ENCODE measurements around the gene C12orf76. TPM values are rescaled to one million over a fixed set of nuclear protein-coding genes. Genes with fewer than 3 reads are reported as not detected.
"Not testable (repeated sequence)": the region's sequence is repeated elsewhere in the genome, so short reads cannot be mapped to it uniquely, and the experiment has no call there.

Gene C12orf76
- total RNA-seq, 1 experiment from 2014 or later, result 14.2 TPM

DNA sequence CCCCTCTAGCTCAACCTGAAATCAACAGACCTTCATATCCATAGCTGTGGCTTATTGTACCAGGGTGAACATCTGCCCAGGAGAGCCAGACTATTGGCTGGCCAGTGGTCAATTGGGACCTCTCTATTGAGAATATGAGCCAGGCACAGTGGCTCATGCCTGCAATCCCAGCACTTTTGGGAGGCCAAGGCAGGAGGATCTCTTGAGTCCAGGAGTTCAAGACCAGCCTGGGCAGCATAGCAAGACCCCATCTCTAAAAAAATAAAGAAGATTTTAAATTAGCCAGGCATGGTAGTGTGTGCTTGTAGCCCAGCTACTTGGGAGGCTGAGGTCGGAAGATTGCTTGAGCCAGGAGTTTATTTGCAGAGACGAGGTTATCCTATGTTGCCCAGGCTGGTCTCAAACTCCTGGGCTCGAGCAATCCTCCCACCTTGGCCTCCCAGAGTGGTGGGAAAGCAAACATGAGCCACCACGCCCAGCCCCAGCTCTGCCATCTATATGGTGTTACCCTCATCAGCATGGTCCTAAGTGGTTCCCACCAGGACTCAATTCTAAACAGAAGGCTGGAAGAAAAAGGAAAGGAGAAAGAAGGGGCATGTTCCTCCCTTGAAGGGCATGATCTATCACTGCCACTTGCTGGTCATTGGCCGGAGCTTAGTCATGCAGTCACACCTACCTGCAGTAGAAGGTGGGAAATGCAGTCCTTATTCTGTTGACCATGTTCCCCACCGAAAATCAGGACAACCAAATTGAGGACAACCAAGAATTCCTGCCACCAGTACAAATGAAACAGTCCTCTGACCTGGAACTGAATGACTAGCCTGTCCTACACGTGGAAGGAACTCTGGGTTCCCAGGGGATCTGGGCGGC is 42.2 kb upstream of the C12orf76 start:
- no peak for DNase-seq
- no TSS peak for BruUV-seq (replicated peaks)
- no peak overlapping the region for H3K27ac Mint-ChIP-seq (ENCODE audit: unreplicated experiment)
- TF ChIP-seq, protein P1, sequence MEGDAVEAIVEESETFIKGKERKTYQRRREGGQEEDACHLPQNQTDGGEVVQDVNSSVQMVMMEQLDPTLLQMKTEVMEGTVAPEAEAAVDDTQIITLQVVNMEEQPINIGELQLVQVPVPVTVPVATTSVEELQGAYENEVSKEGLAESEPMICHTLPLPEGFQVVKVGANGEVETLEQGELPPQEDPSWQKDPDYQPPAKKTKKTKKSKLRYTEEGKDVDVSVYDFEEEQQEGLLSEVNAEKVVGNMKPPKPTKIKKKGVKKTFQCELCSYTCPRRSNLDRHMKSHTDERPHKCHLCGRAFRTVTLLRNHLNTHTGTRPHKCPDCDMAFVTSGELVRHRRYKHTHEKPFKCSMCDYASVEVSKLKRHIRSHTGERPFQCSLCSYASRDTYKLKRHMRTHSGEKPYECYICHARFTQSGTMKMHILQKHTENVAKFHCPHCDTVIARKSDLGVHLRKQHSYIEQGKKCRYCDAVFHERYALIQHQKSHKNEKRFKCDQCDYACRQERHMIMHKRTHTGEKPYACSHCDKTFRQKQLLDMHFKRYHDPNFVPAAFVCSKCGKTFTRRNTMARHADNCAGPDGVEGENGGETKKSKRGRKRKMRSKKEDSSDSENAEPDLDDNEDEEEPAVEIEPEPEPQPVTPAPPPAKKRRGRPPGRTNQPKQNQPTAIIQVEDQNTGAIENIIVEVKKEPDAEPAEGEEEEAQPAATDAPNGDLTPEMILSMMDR (IDR thresholded peaks at IDR 0.05; ENCODE audit: unreplicated experiment), result no peak
- no peak overlapping the region for H3K4me3 Mint-ChIP-seq (ENCODE audit: low read depth, unreplicated experiment)
- intact Hi-C loops (cut with micrococcal nuclease; ENCODE audit: unreplicated experiment), result no loop called here
- peaks cover 71% of the 10 kb centered on the region for H3K27me3 Mint-ChIP-seq (ENCODE audit: unreplicated experiment)
- CTCF ChIA-PET, result interaction anchor here (1.4 kb wide), 1 partner anchor 24 kb away, joined by 3 read pairs; no protein-coding TSS in a partner anchor
- no peaks in the 10 kb centered on the region for H3K36me3 Mint-ChIP-seq (ENCODE audit: insufficient read depth, unreplicated experiment)
- no peaks in the 10 kb centered on the region for H3K9me3 Mint-ChIP-seq (ENCODE audit: low read depth, unreplicated experiment)
- no peaks in the 10 kb centered on the region for H3K4me1 Mint-ChIP-seq (ENCODE audit: low read depth, unreplicated experiment)

DNA sequence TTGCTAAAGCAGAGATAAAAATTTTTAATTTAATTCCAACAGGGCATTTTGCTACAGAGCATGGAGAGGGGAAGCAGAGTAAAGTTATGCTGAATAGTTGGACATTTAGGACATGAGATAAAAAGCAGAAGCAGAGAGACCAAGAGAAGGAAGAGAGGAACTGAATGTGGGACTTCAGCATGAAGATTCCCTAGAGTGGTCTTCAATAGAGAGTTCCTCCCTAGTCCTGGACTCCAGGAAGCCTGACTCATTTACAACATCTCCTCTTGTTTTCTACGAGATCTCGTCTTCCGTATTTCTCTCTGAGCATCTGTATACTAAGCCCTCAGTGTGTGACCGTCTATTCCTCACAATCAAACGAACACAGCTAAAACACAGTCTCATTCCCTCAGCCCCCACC is 40.6 kb upstream of the C12orf76 start:
- CTCF ChIA-PET, result no interaction called here
- Mint-ChIP-seq H3K36me3 (ENCODE audit: insufficient read depth, unreplicated experiment) (no peaks in the 10 kb centered on the region), H3K27ac (ENCODE audit: unreplicated experiment) (no peak overlapping the region), H3K4me3 (ENCODE audit: low read depth, unreplicated experiment) (no peak overlapping the region), H3K4me1 (ENCODE audit: low read depth, unreplicated experiment) (no peaks in the 10 kb centered on the region), H3K9me3 (ENCODE audit: low read depth, unreplicated experiment) (no peaks in the 10 kb centered on the region), H3K27me3 (ENCODE audit: unreplicated experiment) (peaks cover 73% of the 10 kb centered on the region)
- no TSS peak for BruUV-seq (replicated peaks)
- no peak for DNase-seq
- intact Hi-C loops (cut with micrococcal nuclease; ENCODE audit: unreplicated experiment), result no loop called here
- TF ChIP-seq, protein P1 (IDR thresholded peaks at IDR 0.05; ENCODE audit: unreplicated experiment), result no peak

DNA sequence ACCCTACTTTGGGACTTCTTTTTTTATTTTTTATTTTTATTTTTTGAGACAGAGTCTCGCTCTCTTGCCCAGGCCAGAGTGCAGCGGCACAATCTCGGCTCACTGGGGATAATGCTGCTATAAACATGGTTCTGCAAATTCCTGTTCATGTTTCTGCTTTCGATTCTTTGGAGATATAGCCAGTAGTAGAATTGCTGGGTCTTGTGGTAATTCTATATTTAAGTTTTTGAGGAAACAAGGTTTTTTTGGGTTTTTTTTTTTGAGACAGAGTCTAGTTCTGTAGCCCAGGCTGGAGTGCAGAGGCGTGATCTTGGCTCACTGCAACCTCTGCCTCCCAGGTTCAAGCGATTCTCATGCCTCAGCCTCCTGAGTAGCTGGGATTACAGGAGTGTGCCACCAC is 39.9 kb upstream of the C12orf76 start:
- not testable (repeated sequence) for H3K36me3 Mint-ChIP-seq (ENCODE audit: insufficient read depth, unreplicated experiment)
- H3K27me3 Mint-ChIP-seq (ENCODE audit: unreplicated experiment), result peaks cover 65% of the 10 kb centered on the region

DNA sequence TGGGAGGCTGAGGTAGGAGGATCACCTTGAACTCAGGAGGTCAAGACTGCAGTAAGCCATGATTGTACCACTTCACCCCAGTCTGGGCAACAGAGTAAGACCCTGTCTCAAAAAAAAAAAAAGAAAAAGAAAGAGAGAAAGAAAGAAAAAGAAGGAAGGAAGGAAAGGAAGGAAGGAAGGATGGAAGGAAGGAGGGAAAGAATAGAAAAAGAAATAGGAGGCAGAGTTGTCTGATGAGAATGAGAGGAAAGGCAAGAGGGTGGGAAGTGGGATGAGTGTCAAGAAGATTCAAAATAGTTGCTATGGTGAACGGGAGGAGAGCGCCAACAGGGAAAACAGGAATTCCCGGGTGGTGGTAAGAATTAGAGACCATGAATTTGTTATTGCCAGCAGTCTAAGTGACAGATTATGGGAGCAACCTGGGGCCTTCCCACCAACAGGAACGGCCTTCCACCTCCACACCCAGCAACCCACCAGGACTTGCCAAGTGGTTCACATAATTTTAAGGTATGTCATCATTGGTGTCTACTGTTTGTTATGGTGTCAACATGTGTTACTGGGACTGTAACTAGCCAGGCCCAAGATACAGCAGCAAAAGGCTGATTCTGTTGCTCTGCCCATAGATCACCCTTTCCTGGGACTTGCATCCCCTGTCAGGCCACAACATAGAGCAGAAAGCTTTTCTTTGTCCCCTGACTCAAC is 36.1 kb upstream of the C12orf76 start:
- intact Hi-C loops (cut with micrococcal nuclease; ENCODE audit: unreplicated experiment), result no loop called here
- no TSS peak for BruUV-seq (replicated peaks)
- Mint-ChIP-seq H3K27me3 (ENCODE audit: unreplicated experiment) (peaks cover 74% of the 10 kb centered on the region), H3K4me3 (ENCODE audit: low read depth, unreplicated experiment) (no peak overlapping the region), H3K4me1 (ENCODE audit: low read depth, unreplicated experiment) (peaks cover 7% of the 10 kb centered on the region), H3K9me3 (ENCODE audit: low read depth, unreplicated experiment) (peaks cover 2% of the 10 kb centered on the region), H3K27ac (ENCODE audit: unreplicated experiment) (no peak overlapping the region), H3K36me3 (ENCODE audit: insufficient read depth, unreplicated experiment) (no peaks in the 10 kb centered on the region)
- DNase-seq, result no peak
- CTCF ChIA-PET, result interaction anchor here (0.6 kb wide), 1 partner anchor 253 kb away, joined by 4 read pairs; no protein-coding TSS in a partner anchor
- TF ChIP-seq, protein P1 (IDR thresholded peaks at IDR 0.05; ENCODE audit: unreplicated experiment), result no peak

More for the DNA sequence above, 39.9 kb upstream of the C12orf76 start:
- BruUV-seq (replicated peaks); intact Hi-C loops (cut with micrococcal nuclease; ENCODE audit: unreplicated experiment); CTCF ChIA-PET; DNase-seq; H3K9me3 Mint-ChIP-seq (ENCODE audit: low read depth, unreplicated experiment); H3K27ac Mint-ChIP-seq (ENCODE audit: unreplicated experiment); H3K4me1 Mint-ChIP-seq (ENCODE audit: low read depth, unreplicated experiment); H3K4me3 Mint-ChIP-seq (ENCODE audit: low read depth, unreplicated experiment): not testable (repeated sequence)

All from Calu3 (cell line).